Motor neuron (in vitro differentiated cells): ENCODE measurements around the gene MYO7B. TPM values are rescaled to one million over a fixed set of nuclear protein-coding genes. Genes with fewer than 3 reads are reported as not detected.

Experiments
- ATAC-seq, 8 experiments: fragments of 200-7000 bp; cut with Tn5 transposase; replicated peaks in 6 of 8; 2 replicates each; pipeline ENCODE4 v1.8.0; 2021; ENCODE audit warnings: mild to moderate bottlenecking in 8 of 8, moderate library complexity in 8 of 8
- H3K27ac ChIP-seq, 2 donors: fragments of 250-450 bp; sonication (Bioruptor Pico); 2 replicates each; pipeline ENCODE4 v1.9.0; 2021; ENCODE audit warnings: antibody characterized with exemption in 2 of 2, mild to moderate bottlenecking in 2 of 2, moderate library complexity in 1 of 2
- H3K4me1 ChIP-seq, 2 donors: fragments of 250-450 bp; sonication (Bioruptor Pico); replicated peaks in 1 of 2; 2 replicates each; pipeline ENCODE4 v1.6.1; 2021; ENCODE audit warnings: antibody characterized with exemption in 2 of 2, mild to moderate bottlenecking in 2 of 2, moderate library complexity in 1 of 2
- H3K4me3 ChIP-seq, 5 donors: fragments of 250-450 bp; sonication (Bioruptor Pico); 2 replicates each; pipeline ENCODE4 v1.9.0; 2021; ENCODE audit warnings: antibody characterized with exemption in 5 of 5, mild to moderate bottlenecking in 5 of 5, moderate library complexity in 4 of 5
- WGBS, 10 experiments: fragments of 450-650 bp; shearing (Covaris generic); methylation state at CpG; one replicate each; pipeline ENCODE4 v1.0.0; 2022; 5-methylcytosine and 5-hydroxymethylcytosine counted together
- in situ Hi-C, 9 experiments: fragments of 400-800 bp; cut with MboI; loops; one replicate each; pipeline ENCODE4 v1.15.0; 2021; ENCODE audit warnings: low sequenced_read_pairs in 9 of 9, low pct_unique_long_range_greater_than_20kb in 2 of 9; ENCODE audit not compliant: unreplicated experiment in 9 of 9
- total RNA-seq, 8 experiments: library from RNA; unstranded; fragments of 300-600 nt; gene quantifications; 2 replicates each; pipeline versions ENCODE4 v1.2.3 to v1.2.4, GENCODE V29; 2022

MYO7B gene
- total RNA-seq, 8 experiments from 2014 or later: 0.08 to 1.1 (median 0.36) TPM; not detected in 2

- in situ Hi-C loops: no loop called here
- ATAC-seq: no peak
- 0 to 84% (median 69%) methylated on average over 1 to 7 of the region's 21 CpGs; no CpG with 5 or more reads in 1 of the 10 experiments for WGBS, 10 experiments
- Histone ChIP-seq H3K4me3 (no peak overlapping the region), H3K27ac (no peak overlapping the region), H3K4me1 (peaks cover 2 to 3% of the 10 kb centered on the region in 2 donors)
Observed at GRCh38 chr2:127581516-127582490, 46.3 kb downstream of the MYO7B start.

- WGBS, 10 experiments: 73 to 100% (median 78%) methylated on average over 1 to 6 of the region's 15 CpGs; no CpG with 5 or more reads in 4 of the 10 experiments
- peaks cover 2 to 3% of the 10 kb centered on the region in 2 donors for H3K4me1 ChIP-seq
- no peak overlapping the region for H3K4me3 ChIP-seq
- ATAC-seq: no peak
- H3K27ac ChIP-seq: no peak overlapping the region
- in situ Hi-C loops: no loop called here
Observed at GRCh38 chr2:127582863-127583861, 47.7 kb downstream of the MYO7B start.

GRCh38 chr2:127584047-127584446 lies 48.6 kb downstream of the MYO7B start:
- ATAC-seq: no peak

DNA sequence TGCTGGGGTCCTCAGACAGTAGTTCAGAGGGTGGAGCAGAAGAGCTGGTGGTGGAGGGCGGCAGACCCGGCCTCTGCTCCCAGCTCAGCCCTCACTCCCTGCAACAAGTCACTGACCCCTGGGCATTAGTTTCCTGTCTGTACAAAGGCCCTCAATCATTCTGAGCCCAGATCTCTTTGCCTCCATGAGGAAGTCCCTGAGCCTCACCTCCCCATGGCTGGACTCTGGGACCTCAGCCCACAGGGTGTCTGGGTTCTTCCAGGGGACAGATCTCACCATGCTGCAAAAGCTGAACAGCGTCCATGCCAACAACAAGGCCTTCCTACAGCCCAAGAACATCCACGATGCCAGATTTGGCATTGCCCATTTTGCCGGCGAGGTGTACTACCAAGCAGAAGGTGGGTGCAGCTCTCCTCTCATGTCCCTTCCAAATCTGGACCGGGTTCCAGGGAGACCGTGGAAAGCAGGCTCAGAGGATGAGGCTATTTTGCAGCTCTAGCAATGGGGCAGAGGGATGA lies 49.1 kb downstream of the MYO7B start:
- ATAC-seq: no peak
- Histone ChIP-seq H3K4me3 (no peak overlapping the region), H3K27ac (no peak overlapping the region), H3K4me1 (peaks cover 2 to 3% of the 10 kb centered on the region in 2 donors)
- 55 to 92% (median 73%) methylated on average over 2 to 4 of the region's 8 CpGs; no CpG with 5 or more reads in 3 of the 10 experiments for WGBS, 10 experiments
- in situ Hi-C loops: no loop called here

More at GRCh38 chr2:127584047-127584446, 48.6 kb downstream of the MYO7B start:
- WGBS, 10 experiments: 54 to 100% (median 82%) methylated on average over 1 to 10 of the region's 14 CpGs; no CpG with 5 or more reads in 6 of the 10 experiments
- in situ Hi-C loops: no loop called here
- no peak overlapping the region for H3K4me3 ChIP-seq
- H3K4me1 ChIP-seq: peaks cover 2 to 3% of the 10 kb centered on the region in 2 donors
- H3K27ac ChIP-seq: no peak overlapping the region

DNA sequence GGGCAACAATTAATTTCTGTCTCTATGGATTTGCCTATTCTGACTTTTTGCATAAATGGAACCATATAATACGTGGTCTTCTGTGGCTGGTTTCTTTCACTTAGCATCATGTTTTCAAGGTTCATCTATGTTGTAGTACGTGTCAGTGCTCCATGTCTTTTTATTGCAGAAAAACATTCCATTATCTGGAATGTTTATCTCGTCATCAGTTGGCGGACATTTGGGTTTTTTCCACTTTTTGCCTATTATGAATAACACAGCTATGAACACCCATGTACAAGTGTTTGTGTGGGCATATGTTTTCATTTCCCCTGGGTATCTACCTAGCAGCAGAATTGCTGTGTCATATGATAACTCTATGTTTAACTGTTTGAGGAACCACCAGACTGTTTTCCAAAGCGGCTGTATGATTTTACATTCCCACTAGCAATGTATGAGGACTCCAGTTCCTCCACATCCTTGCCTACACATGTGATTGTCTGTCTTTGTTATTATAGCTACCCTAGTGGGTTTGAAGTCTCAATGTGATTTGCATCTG lies 49.9 kb downstream of the MYO7B start:
- 50 to 100% (median 93%) methylated on average over 1 to 5 of the region's 5 CpGs; no CpG with 5 or more reads in 1 of the 10 experiments for WGBS, 10 experiments

GRCh38 chr2:127586136-127586535 lies 50.7 kb downstream of the MYO7B start:
- Histone ChIP-seq H3K4me3 (no peak overlapping the region), H3K4me1 (peaks cover 2 to 3% of the 10 kb centered on the region in 2 donors), H3K27ac (no peak overlapping the region)
- ATAC-seq: no peak
- in situ Hi-C loops: no loop called here
- 45 to 100% (median 71%) methylated on average over 1 to 6 of the region's 6 CpGs for WGBS, 10 experiments

More for the DNA sequence above, 49.9 kb downstream of the MYO7B start:
- Histone ChIP-seq H3K27ac (no peak overlapping the region), H3K4me1 (peaks cover 2 to 3% of the 10 kb centered on the region in 2 donors), H3K4me3 (no peak overlapping the region)
- no peak for ATAC-seq
- in situ Hi-C loops: no loop called here

DNA sequence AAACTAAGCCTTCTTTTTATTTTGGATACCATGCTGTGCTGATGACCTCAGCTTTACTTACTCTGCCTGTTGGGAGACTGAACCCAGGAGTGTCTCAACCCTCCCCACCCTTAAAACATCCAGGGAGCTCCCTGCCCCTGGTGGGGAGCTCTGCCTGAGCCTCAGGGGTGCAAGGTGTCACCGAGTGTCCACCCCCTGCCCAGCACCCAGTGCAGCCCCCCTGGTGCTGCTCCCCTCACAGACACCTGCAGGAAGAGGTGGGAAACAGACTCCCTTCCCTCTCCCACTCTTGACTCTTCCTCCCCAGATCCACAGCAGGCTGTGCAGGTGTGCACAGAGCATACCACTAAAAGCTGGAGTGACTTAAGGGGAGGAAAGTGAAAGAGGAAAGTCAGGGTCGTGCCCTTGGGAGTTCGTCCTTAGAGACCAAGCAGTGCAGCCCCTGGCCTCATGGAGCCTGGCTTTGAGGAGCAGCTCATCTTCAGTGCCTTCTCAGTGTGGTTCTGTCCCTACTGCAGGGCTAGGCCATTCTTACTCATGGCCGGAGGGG lies 51.3 kb downstream of the MYO7B start:
- no peak overlapping the region for H3K4me3 ChIP-seq
- WGBS, 10 experiments: 40 to 100% (median 80%) methylated on average over 1 to 3 of the region's 4 CpGs; no CpG with 5 or more reads in 5 of the 10 experiments
- ATAC-seq: no peak

DNA sequence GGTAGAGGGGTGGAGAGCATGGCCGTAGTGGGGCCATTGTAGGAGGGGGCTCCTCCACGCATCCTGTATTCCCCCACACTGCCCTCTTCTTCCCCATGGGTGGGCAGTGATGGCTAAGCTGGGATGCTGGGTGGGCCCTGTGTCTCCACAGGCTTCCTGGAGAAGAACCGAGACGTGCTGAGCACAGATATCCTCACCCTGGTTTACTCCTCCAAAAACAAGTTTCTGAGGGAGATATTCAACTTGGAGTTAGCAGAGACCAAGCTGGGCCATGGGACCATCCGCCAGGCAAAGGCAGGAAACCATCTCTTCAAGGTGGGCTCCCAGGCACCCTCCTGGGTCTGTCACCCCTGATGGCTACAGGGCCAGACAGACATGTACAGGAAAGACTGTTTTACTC lies 52.8 kb downstream of the MYO7B start:
- ATAC-seq: no peak
- WGBS, 10 experiments: 67% methylated on average over 1 of the region's 5 CpGs; no CpG with 5 or more reads in 9 of the 10 experiments
- Histone ChIP-seq H3K4me1 (no peaks in the 10 kb centered on the region), H3K27ac (no peak overlapping the region), H3K4me3 (no peak overlapping the region)
- in situ Hi-C loops: no loop called here

More for the DNA sequence above, 51.3 kb downstream of the MYO7B start:
- Histone ChIP-seq H3K27ac (no peak overlapping the region), H3K4me1 (peaks cover 2 to 3% of the 10 kb centered on the region in 2 donors)
- in situ Hi-C loops: no loop called here

- WGBS, 10 experiments: no CpG with 5 or more reads among the region's 3 CpGs
- in situ Hi-C loops: no loop called here
- no peak overlapping the region for H3K4me3 ChIP-seq
- no peaks in the 10 kb centered on the region for H3K4me1 ChIP-seq
- H3K27ac ChIP-seq: no peak overlapping the region
- ATAC-seq: no peak
Observed at GRCh38 chr2:127589358-127589757, 53.9 kb downstream of the MYO7B start.

DNA sequence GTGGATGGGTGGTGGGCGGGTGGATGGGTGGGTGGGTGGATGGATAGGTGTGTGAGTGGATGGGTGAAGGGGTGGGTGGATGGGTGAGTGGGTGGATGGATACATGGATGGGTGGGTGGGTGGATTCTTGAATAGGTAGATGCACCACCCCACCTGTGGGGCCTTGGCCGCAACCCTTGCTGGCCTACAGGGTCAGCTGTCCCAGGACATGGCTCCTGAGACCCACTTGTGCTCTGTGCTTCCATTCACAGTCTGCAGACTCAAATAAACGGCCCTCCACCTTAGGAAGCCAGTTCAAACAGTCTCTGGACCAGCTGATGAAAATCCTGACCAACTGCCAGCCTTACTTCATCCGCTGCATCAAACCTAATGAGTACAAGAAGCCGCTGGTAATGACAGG lies 54.4 kb downstream of the MYO7B start:
- no peak overlapping the region for H3K27ac ChIP-seq
- H3K4me3 ChIP-seq: no peak overlapping the region
- 20 to 100% (median 85%) methylated on average over 1 to 2 of the region's 5 CpGs; no CpG with 5 or more reads in 6 of the 10 experiments for WGBS, 10 experiments
- no peak for ATAC-seq
- no peaks in the 10 kb centered on the region for H3K4me1 ChIP-seq
- in situ Hi-C loops: no loop called here

DNA sequence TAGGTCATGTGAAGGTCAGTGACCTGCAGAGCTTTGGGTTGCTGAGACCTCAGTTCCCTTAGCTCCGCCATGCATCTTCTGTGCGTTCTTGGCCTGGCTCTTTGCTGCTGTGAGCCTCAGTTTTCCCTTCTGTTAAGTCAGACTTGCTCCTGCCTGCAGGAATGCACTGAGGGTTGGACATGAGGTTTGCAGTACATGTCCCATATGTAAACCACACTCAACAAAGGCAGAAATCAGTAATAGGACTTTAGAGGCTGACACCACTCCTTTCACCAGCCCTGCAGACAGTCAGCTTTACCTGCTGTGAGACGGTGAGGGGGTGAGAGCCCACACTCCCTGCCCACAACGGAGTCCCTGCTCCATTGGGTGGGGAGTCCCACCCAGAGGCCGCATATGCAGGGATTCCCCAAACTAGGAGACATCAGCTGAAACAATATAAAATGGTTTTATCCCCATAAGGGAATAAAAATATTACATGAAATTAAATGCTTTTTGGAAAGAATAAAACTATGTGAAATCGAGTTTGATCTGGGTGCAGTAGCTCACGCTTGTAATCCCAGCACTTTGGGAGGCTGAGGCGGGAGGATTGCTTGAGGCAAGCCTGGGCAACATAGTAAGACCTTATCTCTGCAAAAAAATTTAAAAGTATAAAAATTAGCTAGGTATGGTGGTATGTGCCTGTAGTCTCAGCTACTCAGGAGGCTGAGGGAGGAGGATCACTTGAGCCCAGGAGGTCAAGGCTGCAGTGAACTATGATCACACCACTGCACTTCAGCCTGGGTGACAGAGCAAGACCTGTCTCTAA lies 55.1 kb downstream of the MYO7B start:
- in situ Hi-C loops: no loop called here
- Histone ChIP-seq H3K4me3 (no peak overlapping the region), H3K4me1 (no peaks in the 10 kb centered on the region), H3K27ac (no peak overlapping the region)
- 39 to 100% (median 87%) methylated on average over 1 to 6 of the region's 8 CpGs; no CpG with 5 or more reads in 2 of the 10 experiments for WGBS, 10 experiments
- no peak for ATAC-seq
